ENCODE data around the gene BUB1B.

Gene BUB1B

GRCh38 chr15:40229956-40230355 is 69.1 kb downstream of the BUB1B start:
- Histone ChIP-seq H2AFZ (ENCODE audit: low read depth, low read length) (no peak overlapping the region), H3K4me1 (ENCODE audit: insufficient read depth, low read length) (peaks cover 2% of the 10 kb centered on the region), H3K27me3 (ENCODE audit: insufficient read depth, low read length) (no peaks in the 10 kb centered on the region), H3K36me3 (ENCODE audit: insufficient read depth, low read length) (peaks cover 13% of the 10 kb centered on the region), H3K4me3 (ENCODE audit: low read length) (no peak overlapping the region), H3K9me3 (ENCODE audit: low read length) (no peaks in the 10 kb centered on the region)

- H3K4me1 ChIP-seq (ENCODE audit: insufficient read depth, low read length): peaks cover 2% of the 10 kb centered on the region
- no peaks in the 10 kb centered on the region for H3K9me3 ChIP-seq (ENCODE audit: low read length)
- H3K4me3 ChIP-seq (ENCODE audit: low read length): no peak overlapping the region
These were observed 71.8 kb downstream of the BUB1B start for GRCh38 chr15:40232625-40233070.

GRCh38 chr15:40233727-40234577 is 73.1 kb downstream of the BUB1B start:
- Histone ChIP-seq H3K4me3 (ENCODE audit: low read length) (no peak overlapping the region), H3K9me3 (ENCODE audit: low read length) (no peaks in the 10 kb centered on the region), H3K36me3 (ENCODE audit: insufficient read depth, low read length) (peaks cover 8% of the 10 kb centered on the region)

More at GRCh38 chr15:40232625-40233070, 71.8 kb downstream of the BUB1B start:
- H3K27me3 ChIP-seq (ENCODE audit: insufficient read depth, low read length): no peaks in the 10 kb centered on the region
- H3K36me3 ChIP-seq (ENCODE audit: insufficient read depth, low read length): peaks cover 12% of the 10 kb centered on the region
- no peak overlapping the region for H2AFZ ChIP-seq (ENCODE audit: low read depth, low read length)

GRCh38 chr15:40234783-40235182 is 73.9 kb downstream of the BUB1B start:
- H3K4me3 ChIP-seq (ENCODE audit: low read length): no peak overlapping the region

More at GRCh38 chr15:40233727-40234577, 73.1 kb downstream of the BUB1B start:
- H3K4me1 ChIP-seq (ENCODE audit: insufficient read depth, low read length): peaks cover 10% of the 10 kb centered on the region
- no peaks in the 10 kb centered on the region for H3K27me3 ChIP-seq (ENCODE audit: insufficient read depth, low read length)
- no peak overlapping the region for H2AFZ ChIP-seq (ENCODE audit: low read depth, low read length)

GRCh38 chr15:40235201-40235885 is 74.5 kb downstream of the BUB1B start:
- no peaks in the 10 kb centered on the region for H3K36me3 ChIP-seq (ENCODE audit: insufficient read depth, low read length)

More at GRCh38 chr15:40234783-40235182, 73.9 kb downstream of the BUB1B start:
- Histone ChIP-seq H3K9me3 (ENCODE audit: low read length) (no peaks in the 10 kb centered on the region), H3K4me1 (ENCODE audit: insufficient read depth, low read length) (peaks cover 17% of the 10 kb centered on the region), H3K36me3 (ENCODE audit: insufficient read depth, low read length) (peaks cover under 1% of the 10 kb centered on the region), H2AFZ (ENCODE audit: low read depth, low read length) (no peak overlapping the region), H3K27me3 (ENCODE audit: insufficient read depth, low read length) (no peaks in the 10 kb centered on the region)

GRCh38 chr15:40238532-40239403 is 77.9 kb downstream of the BUB1B start, which contains the start of gene PAK6:
TSS of gene PAK6 (plus strand) at chr15:40239063. CDS start at chr15:40264786, 25,723 bp downstream.
- H3K27me3 ChIP-seq (ENCODE audit: insufficient read depth, low read length): no peaks in the 10 kb centered on the region
- H3K36me3 ChIP-seq (ENCODE audit: insufficient read depth, low read length): no peaks in the 10 kb centered on the region
- H3K4me1 ChIP-seq (ENCODE audit: insufficient read depth, low read length): peaks cover 22% of the 10 kb centered on the region
- peak within 1 kb of the TSS; percentile 40 for H3K4me3 ChIP-seq (ENCODE audit: low read length)
- H3K9me3 ChIP-seq (ENCODE audit: low read length): no peaks in the 10 kb centered on the region
- peak within 1 kb of the TSS; percentile 75 for H2AFZ ChIP-seq (ENCODE audit: low read depth, low read length)

More at GRCh38 chr15:40235201-40235885, 74.5 kb downstream of the BUB1B start:
- Histone ChIP-seq H3K9me3 (ENCODE audit: low read length) (no peaks in the 10 kb centered on the region), H3K4me1 (ENCODE audit: insufficient read depth, low read length) (peaks cover 22% of the 10 kb centered on the region), H2AFZ (ENCODE audit: low read depth, low read length) (no peak overlapping the region), H3K4me3 (ENCODE audit: low read length) (no peak overlapping the region), H3K27me3 (ENCODE audit: insufficient read depth, low read length) (no peaks in the 10 kb centered on the region)

GRCh38 chr15:40239404-40239692 is 78.5 kb downstream of the BUB1B start:
- no peaks in the 10 kb centered on the region for H3K9me3 ChIP-seq (ENCODE audit: low read length)
- no peaks in the 10 kb centered on the region for H3K36me3 ChIP-seq (ENCODE audit: insufficient read depth, low read length)
- peak overlapping the region; percentile 75 for H2AFZ ChIP-seq (ENCODE audit: low read depth, low read length)
- peak overlapping the region; percentile 40 for H3K4me3 ChIP-seq (ENCODE audit: low read length)
- H3K4me1 ChIP-seq (ENCODE audit: insufficient read depth, low read length): peaks cover 22% of the 10 kb centered on the region
- H3K27me3 ChIP-seq (ENCODE audit: insufficient read depth, low read length): no peaks in the 10 kb centered on the region

- Histone ChIP-seq H3K4me1 (ENCODE audit: insufficient read depth, low read length) (peaks cover 20% of the 10 kb centered on the region), H3K4me3 (ENCODE audit: low read length) (peak overlapping the region; percentile 40), H3K27me3 (ENCODE audit: insufficient read depth, low read length) (no peaks in the 10 kb centered on the region), H3K9me3 (ENCODE audit: low read length) (no peaks in the 10 kb centered on the region), H2AFZ (ENCODE audit: low read depth, low read length) (no peak overlapping the region), H3K36me3 (ENCODE audit: insufficient read depth, low read length) (no peaks in the 10 kb centered on the region)
These were observed 79.1 kb downstream of the BUB1B start for GRCh38 chr15:40239693-40240618.

- Histone ChIP-seq H2AFZ (ENCODE audit: low read depth, low read length) (no peak overlapping the region), H3K27me3 (ENCODE audit: insufficient read depth, low read length) (no peaks in the 10 kb centered on the region), H3K9me3 (ENCODE audit: low read length) (no peaks in the 10 kb centered on the region), H3K36me3 (ENCODE audit: insufficient read depth, low read length) (no peaks in the 10 kb centered on the region), H3K4me3 (ENCODE audit: low read length) (no peak overlapping the region), H3K4me1 (ENCODE audit: insufficient read depth, low read length) (peaks cover 20% of the 10 kb centered on the region)
These were observed 79.9 kb downstream of the BUB1B start for GRCh38 chr15:40240619-40241221.

- Histone ChIP-seq H3K4me1 (ENCODE audit: insufficient read depth, low read length) (peaks cover 20% of the 10 kb centered on the region), H3K4me3 (ENCODE audit: low read length) (no peak overlapping the region), H2AFZ (ENCODE audit: low read depth, low read length) (no peak overlapping the region), H3K27me3 (ENCODE audit: insufficient read depth, low read length) (no peaks in the 10 kb centered on the region), H3K36me3 (ENCODE audit: insufficient read depth, low read length) (no peaks in the 10 kb centered on the region), H3K9me3 (ENCODE audit: low read length) (no peaks in the 10 kb centered on the region)
These were observed 80.7 kb downstream of the BUB1B start for GRCh38 chr15:40241269-40242212.

- no peak overlapping the region for H3K4me3 ChIP-seq (ENCODE audit: low read length)
These were observed 81.3 kb downstream of the BUB1B start for GRCh38 chr15:40242213-40242599.

More at GRCh38 chr15:40242213-40242599, 81.3 kb downstream of the BUB1B start:
- H3K4me1 ChIP-seq (ENCODE audit: insufficient read depth, low read length): peaks cover 20% of the 10 kb centered on the region
- no peaks in the 10 kb centered on the region for H3K9me3 ChIP-seq (ENCODE audit: low read length)
- H2AFZ ChIP-seq (ENCODE audit: low read depth, low read length): no peak overlapping the region
- peaks cover under 1% of the 10 kb centered on the region for H3K27me3 ChIP-seq (ENCODE audit: insufficient read depth, low read length)
- no peaks in the 10 kb centered on the region for H3K36me3 ChIP-seq (ENCODE audit: insufficient read depth, low read length)

All from neuron (in vitro differentiated cells).